HG03135 (cell line): Measurements from ENCODE around the gene TSEN15.
"Not testable (repeated sequence)": the region's sequence is repeated elsewhere in the genome, so short reads cannot be mapped to it uniquely, and the experiment has no call there.

Experiments
- ATAC-seq: cut with Tn5 transposase; IDR thresholded peaks from one replicate; pipeline ENCODE4 v1.9.1; 2021; ENCODE audit warnings: mild to moderate bottlenecking, moderate library complexity; ENCODE audit not compliant: unreplicated experiment

The TSEN15 gene

DNA sequence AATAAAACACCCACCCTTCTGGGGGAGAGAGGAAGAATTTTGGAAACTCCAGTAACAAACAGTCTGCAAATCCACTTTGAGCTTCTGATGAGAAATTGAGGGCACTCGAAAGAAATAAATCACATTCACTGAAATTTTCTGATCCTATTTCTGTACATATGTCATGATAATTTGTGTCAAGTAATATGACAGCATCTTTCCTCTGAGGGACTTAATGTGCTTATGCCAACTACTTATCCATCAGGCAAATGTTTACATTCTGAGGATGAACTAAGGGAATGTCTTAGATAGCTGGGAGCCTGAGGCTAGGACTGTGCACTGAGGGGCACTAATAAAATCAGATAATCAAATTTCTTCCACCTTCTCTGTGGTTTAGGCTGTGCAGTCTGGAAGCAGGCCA, 44.5 kb downstream of the TSEN15 start:
- ATAC-seq = no peak

DNA sequence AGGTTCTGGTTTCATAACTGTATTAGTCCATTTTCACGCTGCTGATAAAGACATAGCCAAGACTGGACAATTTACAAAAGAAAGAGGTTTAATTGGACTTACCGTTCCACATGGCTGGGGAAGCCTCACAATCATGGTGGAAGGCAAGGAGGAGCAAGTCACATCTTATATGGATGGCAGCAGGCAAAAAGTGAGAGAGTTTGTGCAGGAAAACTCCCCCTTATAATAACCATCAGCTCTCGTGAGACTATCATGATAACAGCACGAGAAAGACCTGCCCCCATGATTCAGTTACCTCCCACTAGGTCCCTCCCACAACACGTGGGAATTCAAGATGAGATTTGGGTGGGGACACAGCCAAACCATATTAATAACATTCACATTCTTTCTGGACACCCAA, 45.0 kb downstream of the TSEN15 start:
- not testable (repeated sequence) for ATAC-seq

DNA sequence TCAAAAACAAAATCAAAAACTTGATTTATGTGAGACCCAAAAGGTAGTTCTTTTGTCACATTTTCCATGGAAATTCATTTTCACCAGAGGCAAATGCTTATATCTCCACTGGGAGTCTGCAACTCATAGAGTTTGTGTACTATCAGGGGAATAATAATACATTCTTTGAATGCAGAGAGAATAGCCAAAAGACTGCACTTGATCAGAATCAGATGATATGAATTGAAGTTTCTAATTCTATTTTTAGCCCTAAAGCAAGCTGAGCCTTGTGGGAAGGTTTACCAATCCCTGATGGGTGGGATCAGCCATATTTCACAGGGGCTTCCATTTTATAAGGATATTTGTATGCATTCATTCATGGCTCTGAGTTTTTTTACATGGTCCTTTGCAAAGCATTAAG, 49.6 kb downstream of the TSEN15 start:
- no peak for ATAC-seq

DNA sequence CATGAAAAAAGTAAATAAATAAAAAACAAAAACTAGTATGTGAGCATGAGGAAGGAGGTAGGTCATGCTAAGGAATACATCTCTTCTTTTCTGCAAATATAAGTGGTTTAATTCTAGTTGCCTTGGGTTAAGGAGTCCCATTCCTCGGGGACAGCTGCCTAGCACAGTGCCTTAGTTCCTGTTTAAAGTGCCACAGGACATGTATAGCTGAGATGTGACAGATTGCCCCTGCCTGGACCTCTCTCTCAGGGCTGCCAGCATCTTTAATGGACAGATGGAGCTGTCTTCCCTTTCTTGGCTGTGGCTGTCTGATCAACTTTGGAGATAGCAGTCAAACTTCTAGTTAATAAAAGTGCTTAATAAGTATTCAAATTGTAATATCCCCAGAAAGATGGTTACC, 50.0 kb downstream of the TSEN15 start:
- no peak for ATAC-seq

DNA sequence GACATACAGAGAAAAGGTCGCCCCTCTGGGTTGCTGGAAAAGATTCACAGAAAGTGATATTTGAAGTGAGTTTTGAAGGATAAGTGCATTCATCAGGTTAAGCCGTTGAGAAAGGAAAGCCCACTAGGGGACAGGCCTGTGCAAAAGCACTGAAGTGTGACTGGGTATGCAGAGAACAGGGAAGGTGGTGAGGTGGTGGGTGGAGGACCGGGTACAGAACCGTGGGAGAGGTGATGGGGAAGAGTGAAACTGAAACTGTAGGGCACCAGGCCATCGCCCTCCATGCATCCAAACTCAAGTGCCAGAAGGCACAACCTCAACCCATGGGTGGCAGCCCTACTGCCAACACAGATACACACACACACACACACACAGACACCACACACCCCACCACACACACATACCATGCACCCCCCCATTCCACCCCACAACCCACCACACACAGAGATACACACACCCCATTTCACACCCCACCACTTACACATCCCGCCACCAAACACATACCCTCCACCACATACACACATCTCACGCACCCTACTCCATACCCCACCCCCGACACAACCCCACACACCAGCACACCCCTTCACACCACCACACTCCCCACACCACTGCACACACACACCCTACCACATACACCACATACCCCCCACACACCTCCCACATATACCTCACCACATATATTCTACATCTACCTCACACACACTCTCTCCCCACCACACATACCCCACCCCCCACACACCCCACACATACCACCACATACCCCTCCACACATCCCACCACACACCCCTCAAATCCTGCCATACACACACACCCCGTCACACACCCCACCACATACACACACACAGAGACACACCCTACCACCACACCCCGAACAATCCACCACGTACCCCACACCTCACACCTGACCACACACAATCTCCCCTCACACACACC, 59.0 kb downstream of the TSEN15 start:
- no peak for ATAC-seq

DNA sequence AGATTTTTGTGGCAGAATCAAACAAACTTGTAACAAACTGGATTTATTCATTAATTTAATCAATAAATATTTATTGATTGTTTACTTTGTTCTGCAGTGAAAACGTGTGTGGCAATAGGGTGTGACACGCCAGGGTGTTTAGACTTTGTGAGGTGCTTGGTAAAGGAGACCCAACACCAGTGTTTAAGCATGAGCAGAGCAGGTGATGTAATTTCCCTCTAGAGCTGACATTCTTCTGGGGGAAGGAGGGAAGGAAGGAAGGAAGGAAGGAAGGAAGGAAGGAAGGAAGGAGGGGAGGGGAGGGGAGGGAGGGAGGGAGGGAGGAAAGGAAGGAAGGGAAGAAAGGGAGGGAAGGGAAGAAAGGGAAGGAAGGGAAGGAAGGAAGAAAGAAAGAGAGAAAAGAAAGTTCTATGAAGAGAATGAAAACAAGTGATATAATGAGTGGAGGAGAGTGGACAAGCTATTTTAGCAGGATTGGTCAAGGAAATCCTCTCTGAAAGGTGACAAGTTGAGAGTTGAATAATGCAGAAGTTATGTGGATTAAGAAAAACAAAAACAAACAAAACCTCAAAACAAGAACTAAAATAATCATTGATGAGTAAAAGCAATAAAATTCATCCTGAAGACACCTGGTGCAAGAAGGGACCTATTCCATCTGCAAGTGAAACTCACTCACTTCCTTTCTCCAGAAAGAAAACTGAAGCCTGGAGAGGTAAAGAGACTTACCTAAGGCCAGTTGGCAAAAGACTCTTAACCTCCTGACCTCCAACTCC, 60.8 kb downstream of the TSEN15 start:
- no peak for ATAC-seq

DNA sequence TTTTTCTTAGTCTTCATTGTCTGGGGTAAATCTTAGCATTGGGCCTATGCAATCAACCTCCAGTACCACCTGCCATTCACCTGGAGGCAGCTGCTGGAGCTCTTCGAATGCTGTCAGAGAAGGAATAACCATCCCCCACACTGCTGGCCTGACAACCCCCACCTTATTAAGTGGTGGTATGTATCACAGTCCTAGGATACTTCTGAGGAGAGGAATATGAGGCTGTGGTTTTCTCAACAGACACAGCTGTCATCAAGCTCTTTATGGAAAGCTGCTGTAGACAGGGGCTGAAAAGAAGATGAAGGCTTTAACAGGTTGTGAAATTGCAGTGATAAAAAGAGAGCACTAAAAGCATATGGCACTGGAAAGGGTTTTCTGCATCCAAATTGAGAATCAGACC, 61.7 kb downstream of the TSEN15 start:
- no peak for ATAC-seq

DNA sequence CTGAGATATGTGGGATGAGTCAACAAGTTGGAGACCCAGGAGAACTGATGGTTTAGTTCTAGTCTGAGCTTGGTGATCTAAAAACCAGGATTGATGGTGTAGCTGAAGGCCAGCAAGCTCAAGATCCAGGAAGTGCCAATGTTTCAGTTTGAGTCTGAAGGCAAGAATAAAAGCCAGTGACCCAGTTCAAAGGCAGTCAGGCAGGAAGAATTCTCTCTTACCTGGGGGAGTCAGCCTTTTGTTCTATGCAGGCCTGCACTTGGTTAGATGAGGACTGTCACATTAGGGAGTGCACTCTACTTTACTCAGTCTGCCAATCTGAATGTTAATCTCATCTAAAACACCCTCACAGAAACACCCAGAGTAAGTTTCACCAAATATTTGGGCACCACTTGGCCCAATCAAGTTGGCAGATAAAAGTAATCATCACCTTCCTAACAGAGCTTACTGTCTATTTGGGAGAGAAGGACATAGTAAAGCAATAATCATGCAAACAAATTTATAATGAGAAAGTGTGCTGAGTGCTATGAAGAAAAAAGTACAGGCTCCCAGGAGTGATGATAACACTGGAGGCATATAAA, 63.4 kb downstream of the TSEN15 start:
- ATAC-seq = no peak

DNA sequence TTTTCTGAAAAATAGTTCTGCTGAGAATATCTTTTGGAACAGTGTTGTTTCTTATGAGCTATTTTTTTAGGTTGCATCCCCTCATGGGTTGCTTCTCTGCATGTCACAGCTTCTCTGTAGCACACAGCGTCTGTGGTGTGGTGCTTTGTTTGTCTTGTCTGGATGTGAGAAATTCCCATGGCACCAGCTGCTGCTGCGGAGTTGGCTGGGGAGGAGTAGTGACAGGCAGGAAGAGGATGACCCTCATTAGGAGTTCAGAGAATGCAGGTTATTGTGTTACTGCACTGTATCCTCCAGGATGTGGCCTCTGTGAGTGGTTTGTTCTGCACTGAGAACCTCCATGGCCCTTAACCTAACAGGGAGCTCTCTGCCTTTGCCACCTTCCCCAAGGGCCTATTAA, 64.8 kb downstream of the TSEN15 start:
- no peak for ATAC-seq

DNA sequence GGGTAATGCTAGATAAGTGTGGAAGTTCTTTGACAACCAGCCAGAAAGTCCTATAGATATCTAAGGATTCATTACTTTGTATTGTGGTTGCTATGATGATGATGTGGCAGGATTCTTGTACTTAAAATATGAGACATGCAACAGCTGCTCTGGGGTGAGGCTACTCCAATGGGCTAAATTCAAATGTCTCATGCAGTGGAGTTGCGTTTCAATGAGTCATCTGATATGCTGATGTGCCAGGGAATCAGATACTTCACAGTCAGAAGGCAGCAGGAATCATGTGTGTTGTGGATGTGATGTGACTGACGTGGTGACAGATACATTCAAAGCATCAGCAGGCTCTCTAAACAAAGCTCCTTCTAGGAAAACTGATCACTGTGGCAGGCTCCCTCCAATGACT, 66.5 kb downstream of the TSEN15 start:
- no peak for ATAC-seq
